Osteoblast (primary cell): ENCODE measurements around the gene SYT9. TPM values are rescaled to one million over a fixed set of nuclear protein-coding genes. Genes with fewer than 3 reads are reported as not detected.

ENCODE experiments used
- DNase-seq: peaks from one replicate; pipeline ENCODE4 v3.0.0; 2011; ENCODE audit warnings: low spot score, mixed read lengths; ENCODE audit not compliant: insufficient read length; ENCODE audit errors: missing footprints
- H2AFZ ChIP-seq: 2 replicates; pipeline ENCODE4 v1.6.0; 2011; ENCODE audit warnings: mild to moderate bottlenecking, low read length
- H3K27ac ChIP-seq: 2 replicates; pipeline ENCODE4 v1.5.1; 2011; ENCODE audit warnings: mild to moderate bottlenecking, low read depth, low read length, moderate library complexity
- H3K27me3 ChIP-seq: 2 replicates; pipeline ENCODE4 v1.6.0; 2012; ENCODE audit warnings: mild to moderate bottlenecking, control low read depth, inconsistent platforms, low read length, moderate library complexity; ENCODE audit not compliant: insufficient read depth
- H3K36me3 ChIP-seq: 2 replicates; pipeline ENCODE4 v1.5.1; 2011; ENCODE audit warnings: mild to moderate bottlenecking, low read length, control low read depth, moderate library complexity; ENCODE audit not compliant: insufficient read depth
- H3K4me1 ChIP-seq: 2 replicates; pipeline ENCODE4 v1.5.1; 2011; ENCODE audit warnings: mild to moderate bottlenecking, low read length, control low read depth, moderate library complexity; ENCODE audit not compliant: insufficient read depth
- H3K4me2 ChIP-seq: 2 replicates; pipeline ENCODE4 v1.6.0; 2011; ENCODE audit warnings: mild to moderate bottlenecking, low read length; ENCODE audit not compliant: insufficient read depth
- H3K4me3 ChIP-seq: fragments of 200-600 bp; sonication (generic); 3 replicates; pipeline ENCODE4 v1.5.1; 2012; ENCODE audit warnings: mild to moderate bottlenecking, low read length, inconsistent platforms; ENCODE audit not compliant: insufficient read depth
- H3K79me2 ChIP-seq: 2 replicates; pipeline ENCODE4 v1.6.0; 2012; ENCODE audit warnings: mild to moderate bottlenecking, low read length, control low read depth, inconsistent platforms; ENCODE audit not compliant: insufficient read depth
- H3K9me3 ChIP-seq: 2 replicates; pipeline ENCODE4 v1.5.1; 2011; ENCODE audit warnings: low read depth, low read length, control low read depth
- H4K20me1 ChIP-seq: 2 replicates; pipeline ENCODE4 v1.6.0; 2012; ENCODE audit warnings: mild to moderate bottlenecking, low read length, control low read depth; ENCODE audit not compliant: insufficient read depth
- CTCF ChIP-seq: IDR thresholded peaks from 2 replicates; pipeline ENCODE4 v1.5.1; 2011; ENCODE audit warnings: mild to moderate bottlenecking, low read depth, low read length, moderate library complexity; ENCODE audit errors: extremely low read depth
- total RNA-seq: library from RNA; depleted of rRNA; stranded (reverse); fragments of >200 nt; gene quantifications from 2 replicates; pipeline ENCODE4 v1.2.3, GENCODE V29; 2012

SYT9 gene
- total RNA-seq, 1 donor: not detected

GRCh38 chr11:7473717-7474116, 222.0 kb downstream of the SYT9 start:
- Histone ChIP-seq H3K4me1 (no peaks in the 10 kb centered on the region), H3K79me2 (no peaks in the 10 kb centered on the region)
- no peak for DNase-seq

GRCh38 chr11:7480113-7480512, 228.4 kb downstream of the SYT9 start:
- Histone ChIP-seq H3K79me2 (no peaks in the 10 kb centered on the region), H3K4me2 (no peak overlapping the region), H3K27ac (no peak overlapping the region), H3K9me3 (no peaks in the 10 kb centered on the region), H3K36me3 (no peaks in the 10 kb centered on the region), H3K4me3 (no peak overlapping the region), H4K20me1 (no peaks in the 10 kb centered on the region), H3K4me1 (no peaks in the 10 kb centered on the region), H2AFZ (no peak overlapping the region), H3K27me3 (no peaks in the 10 kb centered on the region)
- no peak for TF ChIP-seq CTCF
- DNase-seq: no peak

More at GRCh38 chr11:7473717-7474116, 222.0 kb downstream of the SYT9 start:
- H3K27ac ChIP-seq: no peak overlapping the region
- no peak for TF ChIP-seq CTCF
- no peak overlapping the region for H2AFZ ChIP-seq
- no peak overlapping the region for H3K4me2 ChIP-seq
- H3K4me3 ChIP-seq: no peak overlapping the region
- no peaks in the 10 kb centered on the region for H4K20me1 ChIP-seq
- H3K9me3 ChIP-seq: no peaks in the 10 kb centered on the region
- no peaks in the 10 kb centered on the region for H3K36me3 ChIP-seq
- no peaks in the 10 kb centered on the region for H3K27me3 ChIP-seq

- Histone ChIP-seq H3K4me1 (no peaks in the 10 kb centered on the region), H3K27me3 (no peaks in the 10 kb centered on the region), H3K9me3 (no peaks in the 10 kb centered on the region), H3K79me2 (no peaks in the 10 kb centered on the region), H3K4me2 (no peak overlapping the region), H3K36me3 (no peaks in the 10 kb centered on the region), H3K4me3 (no peak overlapping the region), H2AFZ (no peak overlapping the region), H4K20me1 (no peaks in the 10 kb centered on the region), H3K27ac (no peak overlapping the region)
- no peak for DNase-seq
- no peak for TF ChIP-seq CTCF
Measured at GRCh38 chr11:7484131-7484530, 232.4 kb downstream of the SYT9 start.

GRCh38 chr11:7484645-7485044, 232.9 kb downstream of the SYT9 start:
- no peaks in the 10 kb centered on the region for H4K20me1 ChIP-seq
- no peak for DNase-seq
- no peak overlapping the region for H3K4me2 ChIP-seq
- H3K36me3 ChIP-seq: no peaks in the 10 kb centered on the region
- H3K79me2 ChIP-seq: no peaks in the 10 kb centered on the region
- no peak overlapping the region for H2AFZ ChIP-seq
- H3K4me1 ChIP-seq: no peaks in the 10 kb centered on the region
- H3K4me3 ChIP-seq: no peak overlapping the region
- no peaks in the 10 kb centered on the region for H3K27me3 ChIP-seq
- H3K27ac ChIP-seq: no peak overlapping the region
- no peaks in the 10 kb centered on the region for H3K9me3 ChIP-seq
- no peak for TF ChIP-seq CTCF
